Omental fat pad (tissue), 4 donors: Measurements from ENCODE around the gene ITGB3. TPM values are rescaled to one million over a fixed set of nuclear protein-coding genes. Genes with fewer than 3 reads are reported as not detected.
A peak's percentile ranks its signal among the peaks of the same experiment; 100 is the strongest.
"Not testable (repeated sequence)": the region's sequence is repeated elsewhere in the genome, so short reads cannot be mapped to it uniquely, and the experiment has no call there.

Source experiments
- ATAC-seq: fragments of 150-250 bp; one replicate; pipeline ENCODE4 v1.9.1; 2016; ENCODE audit warnings: mild to moderate bottlenecking, moderate library complexity; ENCODE audit not compliant: low FRiP score
- DNase-seq: peaks from one replicate; pipeline ENCODE4 v3.0.0-alpha.2; 2019; ENCODE audit warnings: low spot score
- CTCF ChIP-seq, 3 donors: fragments of 450-650 bp; IDR thresholded peaks; one replicate each; pipeline ENCODE4 v1.5.1; 2016 to 2017; ENCODE audit warnings: antibody characterized with exemption in 3 of 3, mild to moderate bottlenecking in 3 of 3, moderate library complexity in 2 of 3
- total RNA-seq, 4 donors: library from RNA; depleted of rRNA; stranded (reverse); fragments of >200 nt; gene quantifications; one replicate each; pipeline ENCODE4 v1.1.0, GENCODE V29; 2016

The ITGB3 gene
- total RNA-seq, 4 donors from 2014 or later, result 12.1 to 72.9 (median 17.5) TPM

DNA sequence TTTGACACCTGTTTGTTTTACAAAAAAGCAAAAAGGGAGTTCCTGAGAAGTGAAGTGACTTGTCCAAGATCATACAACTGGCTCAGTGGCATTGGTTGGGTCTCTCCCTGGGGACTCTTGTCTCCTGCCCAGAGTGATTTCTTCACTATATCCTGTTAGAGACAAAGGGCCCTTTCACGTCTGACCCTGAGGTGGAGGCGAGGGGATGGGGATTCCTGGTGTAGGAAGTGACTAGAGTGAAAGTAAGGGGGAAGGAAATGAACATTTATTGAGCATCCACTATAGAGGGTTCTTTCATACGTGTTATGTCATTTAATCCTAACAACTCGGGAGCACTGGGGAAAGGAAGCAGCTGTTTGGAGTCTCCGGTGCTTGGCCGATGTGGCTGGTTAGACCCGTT, 9.0 kb downstream of the ITGB3 start:
- DNase-seq, result no peak
- TF ChIP-seq CTCF (IDR thresholded peaks at IDR 0.05), result no peak
- no peak for ATAC-seq

DNA sequence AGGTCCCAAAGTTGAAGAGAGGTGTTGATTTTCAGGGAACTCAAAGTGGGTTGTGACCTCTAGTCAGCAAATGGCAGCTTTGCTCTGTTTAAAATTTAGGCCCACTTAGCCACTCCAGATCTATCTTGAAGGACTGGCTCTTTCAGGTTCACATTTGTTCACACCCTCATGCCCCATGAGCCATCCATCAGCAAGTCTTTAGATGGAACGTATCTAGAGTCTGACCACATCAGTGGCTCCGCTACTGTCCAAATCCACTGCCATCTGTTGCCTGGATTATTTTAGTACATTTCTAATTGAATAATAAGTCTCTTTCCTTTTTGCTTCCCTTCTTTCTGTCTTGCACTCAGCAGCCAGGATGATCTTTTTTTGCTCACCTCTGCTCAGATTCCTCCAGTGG, 10.5 kb downstream of the ITGB3 start:
- ATAC-seq (no peak), DNase-seq (no peak)
- no peak for TF ChIP-seq CTCF (IDR thresholded peaks at IDR 0.05)

DNA sequence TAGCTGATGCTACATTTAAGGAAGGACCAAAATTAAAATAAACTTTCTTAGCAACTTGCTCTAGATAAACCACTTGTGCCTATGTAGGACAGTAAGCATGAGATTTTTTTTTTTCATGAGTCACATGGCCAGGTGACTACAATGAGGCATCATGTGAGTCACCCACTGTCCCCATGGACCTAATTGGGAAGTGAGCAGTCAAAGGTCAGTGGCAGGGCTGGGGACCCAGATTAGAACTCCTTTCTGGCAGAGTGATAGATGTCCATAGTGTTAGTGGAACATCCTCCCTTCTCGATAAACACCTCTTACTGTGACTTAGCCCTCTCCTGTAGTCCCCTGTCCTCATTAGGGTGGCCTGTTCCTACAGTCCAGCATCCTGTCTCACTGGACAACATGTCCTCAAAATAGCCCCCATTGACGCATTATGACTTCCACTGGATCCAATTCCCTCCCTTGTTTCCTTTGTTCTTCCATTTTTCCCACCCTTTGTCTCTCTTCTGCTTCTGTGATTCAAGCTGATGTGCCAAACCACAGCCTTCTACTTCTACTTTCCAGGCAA, 12.4 kb downstream of the ITGB3 start:
- ATAC-seq (peak; percentile 50), DNase-seq (no peak)
- TF ChIP-seq CTCF (IDR thresholded peaks at IDR 0.05), result no peak

- ATAC-seq, result no peak
- DNase-seq, result no peak
- TF ChIP-seq CTCF (IDR thresholded peaks at IDR 0.05), result no peak
These were observed 13.2 kb downstream of the ITGB3 start for GRCh38 chr17:47266782-47267181.

DNA sequence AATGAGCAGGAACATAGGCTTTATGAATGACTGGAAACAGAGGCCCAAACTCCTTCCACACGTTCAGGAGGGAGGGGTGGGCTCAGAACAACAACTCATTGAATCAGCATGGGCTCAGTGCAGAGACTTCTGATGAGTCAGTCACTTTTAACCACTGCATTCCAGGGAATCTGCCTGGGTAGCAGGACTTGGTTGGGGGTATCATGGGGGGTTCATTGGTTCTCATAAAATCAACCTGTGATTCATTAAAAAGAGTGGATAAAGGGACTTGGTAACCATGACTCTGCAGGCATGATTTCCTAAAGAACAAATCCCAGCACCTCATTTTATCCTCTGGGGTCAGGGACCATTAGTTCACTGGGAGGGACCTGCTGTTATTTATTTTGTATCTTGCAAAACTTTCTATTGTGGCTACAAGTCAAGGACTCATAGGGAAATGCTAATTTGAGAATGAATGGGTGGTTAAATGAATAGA, 13.8 kb downstream of the ITGB3 start:
- DNase-seq (no peak), ATAC-seq (no peak)
- TF ChIP-seq CTCF (IDR thresholded peaks at IDR 0.05), result no peak

- DNase-seq, ATAC-seq: not testable (repeated sequence)
These were observed 15.3 kb downstream of the ITGB3 start for GRCh38 chr17:47268964-47269363.

GRCh38 chr17:47269561-47270280, 16.1 kb downstream of the ITGB3 start:
- not testable (repeated sequence) for DNase-seq

DNA sequence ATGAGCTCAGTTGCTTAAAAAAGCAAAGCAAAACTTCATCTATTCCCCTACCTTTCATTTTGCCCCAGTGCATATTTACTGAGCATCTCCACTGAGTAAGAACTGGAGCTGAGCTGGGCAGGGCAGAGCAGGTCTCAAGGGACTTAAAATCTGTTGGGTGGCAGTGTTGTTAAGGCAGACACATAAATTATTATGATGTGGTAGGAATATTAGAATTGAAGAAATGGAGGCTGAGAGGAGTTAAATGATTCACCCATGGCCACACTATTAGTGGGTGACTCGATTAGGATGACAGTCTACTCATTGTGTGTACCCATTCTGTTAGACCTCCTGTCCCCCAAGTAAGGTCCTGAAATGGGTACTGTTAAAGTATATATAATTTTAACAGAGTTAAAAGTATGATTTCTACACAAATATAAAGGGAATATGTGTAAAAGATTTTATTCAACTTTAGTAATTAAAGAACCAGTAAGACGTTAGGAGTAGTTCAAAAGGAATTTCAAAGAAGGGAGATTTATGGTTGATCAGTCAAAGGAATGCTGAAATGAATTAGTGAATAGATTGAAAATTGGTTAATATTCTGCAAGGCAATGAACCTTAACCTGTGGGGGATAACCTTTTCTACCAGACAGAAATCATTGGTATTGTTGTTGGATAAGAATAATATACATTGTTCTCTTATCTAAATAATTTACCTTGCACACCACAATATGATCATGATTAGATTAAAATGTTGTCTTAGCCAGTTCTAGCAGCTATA, 17.5 kb downstream of the ITGB3 start:
- ATAC-seq, result no peak
- no peak for DNase-seq

More at GRCh38 chr17:47269561-47270280, 16.1 kb downstream of the ITGB3 start:
- not testable (repeated sequence) for ATAC-seq

More for the DNA sequence above, 17.5 kb downstream of the ITGB3 start:
- TF ChIP-seq CTCF (IDR thresholded peaks at IDR 0.05), result no peak
